Stimulated activated CD4-positive, alpha-beta T cell treated with anti-CD3 and anti-CD28 coated beads, TNF-alpha, amount 100 ng/mL, for 24 hours (primary cell): Measurements from ENCODE around the gene CRY2.

Experiments used
- DNase-seq, 3 experiments: peaks; one replicate each; pipeline ENCODE4 v3.0.0-alpha.2; 2020; ENCODE audit warnings: low read depth in 3 of 3

Gene CRY2

DNA sequence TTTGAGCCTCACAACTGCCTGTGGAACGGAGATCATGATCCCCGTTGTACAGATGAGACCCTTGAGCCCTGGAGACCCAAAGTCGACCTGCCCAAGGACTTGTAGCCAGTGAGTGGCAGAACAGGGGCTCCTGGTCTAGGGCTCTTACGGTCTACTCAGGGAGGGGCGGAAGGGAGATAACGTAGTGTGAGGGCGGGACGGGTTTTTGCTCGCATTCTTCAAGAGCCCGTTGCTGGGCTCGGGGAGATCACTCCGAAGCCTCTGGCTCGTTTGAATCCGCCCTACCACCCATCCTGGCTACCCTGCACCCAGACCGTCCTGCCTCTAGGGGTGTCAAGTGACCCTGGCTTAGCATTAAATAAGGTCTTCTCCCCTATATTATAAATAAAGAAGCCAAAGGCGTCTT, 639 bp downstream of the CRY2 start:
- peak in 2 of 3 experiments; percentile 3 to 25 for DNase-seq

DNA sequence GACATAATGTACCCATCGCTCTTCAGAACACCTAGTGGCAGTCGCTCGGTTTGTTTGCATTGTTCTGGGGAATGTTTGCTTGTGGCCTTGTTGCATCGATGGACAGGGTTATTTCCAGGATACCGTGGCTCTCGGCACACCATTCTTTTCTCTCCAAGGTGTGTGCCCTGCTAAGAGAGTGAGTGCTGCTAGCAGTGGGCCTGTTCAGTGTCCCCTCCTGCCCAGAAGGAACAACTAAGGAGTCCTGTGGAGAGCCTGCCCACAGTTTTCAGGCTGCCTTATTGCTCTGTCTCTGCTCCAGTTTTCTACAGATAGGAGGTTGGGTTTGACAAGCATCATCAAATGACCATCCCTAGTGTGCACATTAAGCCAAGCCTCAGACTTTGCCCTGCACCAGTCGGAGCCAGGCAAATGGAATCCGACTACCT, 1.4 kb downstream of the CRY2 start:
- DNase-seq = no peak

DNA sequence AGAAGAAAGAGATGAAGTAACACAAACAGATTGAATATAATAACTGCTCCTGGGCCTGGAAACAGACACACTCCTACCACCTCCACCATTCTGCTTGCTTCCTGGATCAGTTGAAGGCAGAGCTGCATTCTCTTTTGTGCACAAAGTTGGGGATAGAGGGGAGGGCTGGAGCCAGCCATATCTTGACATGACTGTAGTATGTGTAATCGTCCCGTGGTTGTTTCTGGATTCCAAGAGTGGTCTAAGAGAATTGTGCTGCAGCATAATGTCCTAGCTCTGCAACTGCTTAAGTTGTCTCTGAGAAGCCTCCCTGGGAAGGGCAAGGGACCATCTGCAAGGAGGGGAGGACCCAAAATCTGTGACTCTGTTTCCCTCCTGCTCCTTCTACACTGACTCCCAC, 3.2 kb downstream of the CRY2 start:
- DNase-seq = no peak

DNA sequence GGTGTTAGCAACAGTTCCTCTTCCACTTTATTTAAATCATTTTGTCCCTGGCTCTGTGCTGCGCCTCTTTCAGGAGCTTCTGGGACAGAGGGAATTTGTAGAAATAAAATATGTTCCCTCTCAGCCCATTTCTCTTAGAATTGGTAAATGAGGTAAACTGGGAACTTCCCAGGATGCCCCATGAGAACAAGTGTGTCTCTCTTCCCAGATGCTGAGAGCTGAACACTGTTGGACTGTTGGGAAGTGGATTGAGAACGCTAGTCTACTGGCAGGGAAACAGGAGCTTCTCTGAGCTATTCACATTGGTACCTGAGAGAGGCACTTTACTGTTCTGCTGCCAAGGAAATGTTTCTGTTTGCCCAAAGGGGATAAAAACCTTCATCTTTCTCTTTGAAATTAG, 4.0 kb downstream of the CRY2 start:
- DNase-seq = no peak

DNA sequence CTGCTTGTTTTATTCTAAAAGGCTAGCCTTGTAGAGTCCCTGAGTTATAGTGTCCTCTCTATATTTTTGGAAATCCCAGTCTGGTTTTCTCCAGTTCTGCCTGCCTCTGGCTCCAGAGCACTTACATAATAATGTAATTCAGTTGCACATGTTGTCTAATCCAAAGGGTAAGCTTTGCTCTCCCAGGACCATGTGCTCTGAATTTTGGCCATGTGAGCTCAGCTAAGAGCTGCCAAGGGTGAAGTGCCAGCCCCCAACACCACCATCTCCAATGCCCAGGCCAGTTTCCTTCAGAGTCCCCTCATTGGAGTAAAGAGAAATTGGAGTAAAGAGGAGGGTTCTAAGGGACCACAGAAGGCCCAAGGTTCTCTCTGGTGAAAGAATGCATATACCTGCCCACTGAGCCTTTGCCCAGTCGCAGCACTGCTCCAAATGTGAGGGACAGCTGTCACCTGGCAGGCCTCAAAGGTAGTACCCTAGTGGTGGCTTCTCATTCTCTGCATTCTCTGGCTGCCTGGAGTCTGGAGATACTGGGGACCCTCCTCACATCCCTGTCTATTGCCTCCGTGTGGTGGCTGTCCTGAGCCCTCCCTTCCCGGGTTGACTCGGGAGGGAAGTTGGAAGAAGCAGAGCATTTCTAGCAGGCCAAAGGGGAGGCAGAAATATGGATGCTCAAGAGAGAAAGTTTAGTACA, 4.9 kb downstream of the CRY2 start:
- DNase-seq = no peak

DNA sequence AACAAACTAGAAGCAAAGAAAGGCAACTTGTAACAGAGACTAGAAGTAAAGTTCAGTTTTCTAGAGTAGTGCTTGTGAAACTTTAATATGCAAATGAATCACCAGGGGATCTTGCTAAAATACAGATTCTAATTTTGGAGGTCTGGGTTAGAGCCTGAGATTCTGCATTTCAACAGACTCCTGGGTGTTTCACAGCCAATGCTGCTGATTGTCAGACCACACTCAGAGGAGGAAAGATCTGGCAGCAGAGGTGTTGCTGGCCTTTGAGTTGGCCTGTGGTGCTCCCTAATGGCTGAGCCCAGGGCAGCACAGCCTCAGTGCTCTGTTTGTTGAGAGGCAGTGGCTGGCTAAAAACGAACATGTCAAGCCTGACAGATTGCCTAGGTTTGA, 5.4 kb downstream of the CRY2 start:
- DNase-seq = no peak

DNA sequence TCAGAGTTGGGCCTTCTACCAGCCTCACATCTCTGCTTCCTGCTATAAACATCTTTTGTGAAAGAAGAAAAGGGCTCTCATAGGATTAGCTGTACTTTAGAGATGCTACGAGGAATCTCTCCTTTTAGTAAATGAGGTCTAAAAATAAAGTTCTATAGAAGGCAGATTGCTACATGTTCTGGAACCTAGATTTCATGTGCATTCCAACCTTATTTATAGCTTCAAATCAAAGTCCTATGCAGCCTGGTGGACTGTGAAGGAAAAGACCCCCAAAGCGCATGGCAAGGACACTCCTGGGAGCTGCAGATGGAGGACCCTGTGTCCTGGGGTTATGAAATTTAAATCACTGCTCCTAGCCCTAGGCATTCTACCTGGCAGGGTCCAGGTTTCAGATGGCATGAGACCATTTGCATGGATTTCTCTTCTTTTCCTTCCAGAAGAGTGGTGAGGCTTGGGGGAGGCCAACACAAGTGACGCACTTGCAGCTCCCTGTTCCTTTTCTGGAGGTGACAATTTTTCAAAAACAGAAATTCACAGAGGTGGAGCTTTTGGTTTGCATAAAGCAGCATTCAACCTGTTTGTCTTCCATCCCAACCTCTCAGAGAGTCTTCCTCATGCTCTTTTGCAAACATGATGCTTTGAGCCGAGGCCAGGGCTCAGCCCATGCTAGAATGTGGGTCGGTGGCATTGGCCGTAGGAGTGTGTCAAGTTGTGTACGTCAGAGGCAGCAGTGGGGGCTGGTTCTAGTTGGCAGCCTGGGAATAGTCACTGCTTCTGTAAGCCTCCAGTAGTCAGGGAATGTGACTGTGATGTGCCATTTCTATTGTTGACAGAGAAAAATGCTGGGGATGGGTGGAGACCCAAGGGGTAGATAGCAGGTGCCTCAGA, 6.3 kb downstream of the CRY2 start:
- no peak for DNase-seq

DNA sequence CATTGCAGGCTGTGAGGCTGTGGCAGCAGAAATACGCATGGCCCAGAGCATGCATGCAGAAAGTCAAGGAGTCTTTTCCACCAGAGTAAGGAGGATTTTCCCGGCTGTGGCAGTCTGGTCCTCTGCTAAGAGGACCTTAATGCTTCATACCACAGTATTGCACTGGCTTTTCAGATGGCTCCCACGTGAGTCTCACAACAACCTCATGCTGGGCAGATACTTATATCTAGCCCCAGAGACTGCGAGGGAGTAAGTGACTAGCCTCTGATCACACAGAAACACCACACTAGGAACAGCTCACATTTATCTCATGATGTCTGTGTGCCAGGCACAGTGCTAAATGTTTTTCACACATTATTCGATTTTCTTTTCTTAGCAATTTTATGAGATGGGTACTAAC, 8.0 kb downstream of the CRY2 start:
- no peak for DNase-seq

DNA sequence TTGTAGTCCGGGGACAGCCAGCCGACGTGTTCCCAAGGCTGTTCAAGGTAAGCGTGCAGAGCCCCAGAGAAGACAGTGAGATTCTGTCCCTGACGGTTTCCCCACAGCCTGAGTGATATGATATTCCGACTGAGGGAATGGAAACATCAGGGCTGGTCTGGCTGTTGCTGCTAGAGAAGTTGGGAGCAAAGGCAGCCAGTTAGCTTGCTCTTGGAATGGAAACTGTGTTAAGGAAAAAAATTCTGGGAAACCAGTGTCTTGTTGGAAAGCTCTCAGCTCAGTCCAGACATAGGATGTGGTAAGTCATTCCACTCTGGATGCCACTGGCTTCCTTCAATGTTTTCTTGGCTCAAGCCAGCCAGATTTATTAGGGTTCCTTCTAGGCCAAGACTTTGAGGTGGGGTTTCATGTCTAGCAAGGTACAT, 8.8 kb downstream of the CRY2 start:
- DNase-seq = no peak

DNA sequence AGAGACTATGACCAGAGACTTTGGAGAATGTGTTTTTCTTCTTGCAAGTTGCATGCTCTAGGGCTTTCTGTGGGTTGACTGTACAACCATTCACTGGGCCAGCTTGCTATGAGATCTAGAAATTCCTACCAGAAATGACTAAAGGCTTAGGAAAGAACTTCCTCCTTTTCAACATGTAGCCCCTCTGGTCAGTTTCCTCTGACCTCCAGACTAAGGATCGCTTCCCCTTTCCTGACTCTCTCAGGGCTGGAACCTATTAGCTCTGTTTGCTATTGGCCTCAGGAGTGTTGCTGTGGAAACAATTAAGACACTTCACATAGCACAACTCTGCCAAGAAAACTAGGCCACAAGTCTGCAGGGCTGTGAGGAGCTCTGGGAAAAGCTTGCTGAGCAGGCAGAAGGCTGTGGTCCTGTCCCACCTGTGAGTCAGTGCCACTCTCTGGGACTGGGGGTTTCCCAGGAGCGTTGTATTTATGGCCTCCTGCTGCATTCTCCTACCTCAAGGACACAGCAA, 10.7 kb downstream of the CRY2 start:
- no peak for DNase-seq

DNA sequence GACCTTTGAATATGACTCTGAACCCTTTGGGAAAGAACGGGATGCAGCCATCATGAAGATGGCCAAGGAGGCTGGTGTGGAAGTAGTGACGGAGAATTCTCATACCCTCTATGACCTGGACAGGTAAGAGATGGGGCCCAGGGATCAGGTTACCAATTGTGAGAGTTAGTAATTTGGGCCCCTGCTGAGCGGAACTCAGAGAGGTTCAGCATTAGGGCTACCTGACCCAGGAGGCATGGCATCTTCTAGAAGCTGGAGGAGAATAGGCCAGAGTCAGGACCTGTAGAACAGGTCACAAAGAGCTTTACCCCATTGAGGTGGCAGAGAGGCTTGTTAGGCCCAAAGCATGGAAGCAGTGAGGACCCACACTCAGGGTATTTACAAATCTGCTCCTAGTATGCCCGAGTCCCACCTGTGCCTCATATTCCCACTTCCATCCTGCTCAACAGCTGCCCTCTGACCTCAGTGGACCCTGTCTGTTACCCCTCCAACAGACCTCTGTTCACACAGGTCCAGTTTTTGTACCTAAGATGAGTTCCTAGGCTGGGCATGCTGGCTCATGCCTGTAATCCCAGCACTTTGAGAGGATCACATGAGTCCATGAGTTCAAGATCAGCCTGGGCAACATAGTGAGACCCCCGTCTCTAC, 11.6 kb downstream of the CRY2 start:
- DNase-seq = no peak

DNA sequence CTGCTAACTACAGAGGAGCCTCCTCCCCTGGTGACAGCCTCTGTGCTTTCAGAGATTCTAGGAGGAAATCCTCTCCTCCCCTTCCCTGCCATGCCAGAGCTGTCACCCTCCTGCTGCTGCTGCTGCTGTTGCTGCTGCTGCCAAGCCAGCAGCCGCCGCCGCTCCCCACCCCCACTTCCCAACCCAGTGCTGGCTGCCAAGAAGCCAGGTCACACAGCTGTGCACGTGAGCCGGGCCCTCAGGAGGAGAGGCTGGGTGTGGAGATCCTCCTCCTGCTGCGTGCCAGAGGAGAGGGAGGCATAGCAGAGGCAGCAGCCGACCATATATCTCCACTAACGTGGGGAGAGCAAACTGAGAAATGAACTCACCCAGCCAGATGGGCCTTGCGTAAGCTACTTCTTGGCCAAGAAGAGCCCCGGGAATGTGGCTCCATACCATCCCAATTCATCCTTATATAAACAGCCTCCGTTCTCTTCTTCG, 12.4 kb downstream of the CRY2 start:
- no peak for DNase-seq

DNA sequence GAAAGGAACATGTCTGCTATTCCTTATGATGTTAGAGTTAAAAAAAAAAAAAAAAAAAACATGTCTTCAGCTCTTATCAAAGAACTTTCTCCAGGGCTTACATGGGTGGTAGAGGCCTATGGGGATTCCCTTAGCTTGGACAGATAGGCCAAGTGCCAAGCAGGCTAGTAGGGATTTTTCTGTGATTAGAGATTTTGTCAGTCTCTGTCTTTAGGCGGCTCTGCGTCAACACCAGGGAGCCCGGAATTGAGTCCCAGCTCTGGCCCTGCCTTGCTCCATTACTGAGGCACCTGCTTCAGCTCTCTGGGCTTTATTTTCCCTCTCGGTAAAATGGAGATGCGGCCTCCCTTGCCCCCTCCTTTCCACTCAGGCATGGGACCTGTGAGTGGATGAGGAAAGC, 13.1 kb downstream of the CRY2 start:
- DNase-seq = no peak

DNA sequence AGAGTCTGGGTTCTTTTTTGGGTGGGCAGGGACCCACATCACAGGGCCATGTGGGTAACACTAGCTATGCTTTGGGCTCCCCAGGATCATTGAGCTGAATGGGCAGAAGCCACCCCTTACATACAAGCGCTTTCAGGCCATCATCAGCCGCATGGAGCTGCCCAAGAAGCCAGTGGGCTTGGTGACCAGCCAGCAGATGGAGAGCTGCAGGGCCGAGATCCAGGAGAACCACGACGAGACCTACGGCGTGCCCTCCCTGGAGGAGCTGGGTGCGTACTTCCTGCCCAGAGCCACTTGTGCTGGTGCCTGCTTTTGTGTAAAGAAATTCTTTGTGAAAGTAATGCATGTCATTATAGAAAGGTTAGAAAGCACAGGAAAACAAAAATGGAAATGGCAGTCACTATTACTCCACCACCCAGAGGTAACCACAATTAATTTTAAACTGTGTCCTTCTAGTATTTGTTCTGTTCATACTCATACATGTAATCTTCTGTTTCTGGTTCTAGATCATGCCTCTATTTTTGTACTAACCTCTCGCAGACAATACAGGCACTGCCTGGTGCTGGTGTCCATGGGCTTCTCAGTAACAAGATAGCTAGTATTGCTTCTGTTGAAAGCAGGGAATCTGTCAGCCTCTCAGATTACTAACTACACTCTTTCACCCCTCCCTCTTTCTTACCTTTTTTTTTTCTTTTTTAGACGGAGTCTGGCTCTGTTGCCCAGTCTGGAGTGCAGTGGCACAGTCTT, 13.7 kb downstream of the CRY2 start:
- DNase-seq = no peak

DNA sequence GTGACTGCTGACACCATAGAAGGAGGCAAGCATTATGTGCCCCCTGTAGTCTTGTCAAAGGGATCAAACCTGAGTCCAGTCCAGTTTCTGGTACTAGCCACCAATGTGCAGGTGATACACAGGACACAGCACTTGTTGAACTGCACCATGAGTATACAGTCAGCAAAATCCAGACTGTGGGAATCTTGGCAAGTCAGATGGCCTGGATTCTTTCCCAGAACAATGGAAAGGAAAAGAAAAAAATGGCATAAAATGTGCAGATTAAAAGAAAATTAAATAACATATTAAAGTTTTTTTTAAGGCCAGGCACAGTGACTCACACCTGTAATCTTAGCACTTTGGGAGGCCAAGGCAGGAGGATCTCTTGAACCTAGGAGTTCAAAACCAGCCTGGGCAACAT, 16.8 kb downstream of the CRY2 start:
- DNase-seq = no peak

DNA sequence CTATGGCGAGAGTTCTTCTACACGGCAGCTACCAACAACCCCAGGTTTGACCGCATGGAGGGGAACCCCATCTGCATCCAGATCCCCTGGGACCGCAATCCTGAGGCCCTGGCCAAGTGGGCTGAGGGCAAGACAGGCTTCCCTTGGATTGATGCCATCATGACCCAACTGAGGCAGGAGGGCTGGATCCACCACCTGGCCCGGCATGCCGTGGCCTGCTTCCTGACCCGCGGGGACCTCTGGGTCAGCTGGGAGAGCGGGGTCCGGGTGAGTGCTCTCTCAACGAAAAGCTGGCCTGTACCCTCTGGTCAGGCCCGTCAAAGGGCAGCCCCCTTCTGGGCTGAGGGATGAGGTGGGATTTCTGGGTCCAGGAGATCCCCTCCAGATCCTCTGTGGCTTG, 22.3 kb downstream of the CRY2 start:
- no peak for DNase-seq

DNA sequence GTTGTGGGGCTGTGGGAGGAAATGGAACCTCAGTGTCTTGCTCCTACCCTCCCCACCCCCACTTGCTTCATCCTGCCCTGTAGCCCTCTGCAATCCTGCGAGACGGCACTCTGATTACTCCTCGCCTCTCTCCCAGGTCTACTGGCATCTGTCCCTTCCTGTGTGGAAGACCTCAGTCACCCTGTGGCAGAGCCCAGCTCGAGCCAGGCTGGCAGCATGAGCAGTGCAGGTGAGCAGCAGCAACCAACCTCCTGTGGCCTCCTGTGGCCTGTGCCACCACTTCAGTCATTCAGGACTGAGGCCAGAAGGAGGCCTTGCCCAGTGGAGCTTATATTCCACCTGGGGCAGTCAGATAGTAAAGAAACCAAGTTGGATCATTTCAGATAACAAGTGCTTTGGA, 23.4 kb downstream of the CRY2 start:
- DNase-seq = no peak

DNA sequence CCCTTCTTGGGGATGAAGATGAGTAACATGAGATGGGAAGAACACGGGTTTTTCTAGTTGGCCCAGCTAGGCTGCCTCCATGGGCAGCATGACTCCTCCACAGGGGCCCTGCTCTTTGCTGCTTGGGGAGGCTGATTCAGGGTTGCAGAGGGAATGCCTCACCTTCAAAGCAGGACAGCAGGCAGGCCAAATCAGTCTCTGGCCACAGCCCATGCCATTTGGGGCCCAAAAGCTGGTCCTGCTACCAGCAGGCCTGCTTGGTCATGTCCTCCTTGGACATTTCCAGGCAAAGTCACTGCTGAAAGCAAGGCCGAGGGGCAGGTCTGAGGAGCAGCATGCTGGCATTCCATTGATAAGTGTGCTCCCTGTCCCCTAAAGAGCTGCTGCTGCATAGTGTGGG, 24.4 kb downstream of the CRY2 start:
- no peak for DNase-seq

DNA sequence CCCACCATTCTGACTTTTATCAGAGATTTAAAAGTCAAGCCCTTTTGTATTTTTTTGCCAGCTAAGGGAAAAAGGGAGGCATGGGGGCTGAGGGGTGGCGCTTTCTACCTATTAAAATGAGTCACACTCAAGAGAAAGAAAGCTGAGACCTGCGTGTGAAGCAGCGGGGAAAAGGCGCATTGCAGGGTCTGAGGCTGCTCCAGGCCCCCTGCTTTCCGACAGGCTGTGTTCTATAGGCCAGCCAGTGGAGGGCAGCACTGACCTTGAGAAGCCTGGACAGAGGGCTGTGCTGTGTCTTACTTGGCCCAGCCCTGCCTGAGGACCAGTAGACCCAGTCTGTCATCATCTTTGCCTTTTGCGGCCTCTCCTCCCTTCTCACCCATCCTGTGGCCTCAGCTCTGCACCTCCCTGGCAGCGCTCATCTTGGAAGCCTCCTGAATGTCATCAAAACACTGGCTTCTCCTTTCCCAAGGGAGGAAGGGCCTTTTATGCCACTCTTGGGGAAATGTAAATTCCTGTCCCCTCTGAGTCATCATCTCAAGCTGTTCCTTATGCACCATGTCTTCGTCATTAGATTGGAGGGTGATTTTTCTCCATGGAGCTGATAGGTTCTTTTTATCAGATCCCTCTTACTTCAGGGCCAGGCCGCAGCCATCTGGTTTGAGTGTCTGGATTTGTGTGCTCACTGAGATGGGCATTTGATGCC, 25.5 kb downstream of the CRY2 start:
- no peak for DNase-seq

DNA sequence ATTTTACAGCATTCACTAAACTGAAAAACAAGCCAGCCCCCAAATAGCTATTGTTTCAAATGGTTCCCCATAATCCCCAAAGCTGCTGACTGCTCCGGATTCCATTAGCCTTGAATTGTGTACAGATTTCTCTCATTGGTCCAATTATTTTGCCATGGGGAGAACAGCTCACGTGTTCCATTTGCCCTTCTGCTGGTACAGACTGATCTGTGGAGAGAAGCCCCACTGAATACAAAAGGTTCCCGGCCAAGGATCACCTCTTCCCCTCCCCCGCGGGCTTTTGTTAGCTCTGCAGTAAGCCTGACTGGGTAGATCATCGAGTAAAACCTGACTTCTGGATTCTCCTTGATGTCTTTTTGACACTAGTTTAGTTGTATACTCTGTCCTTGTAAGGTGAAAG, 29.1 kb downstream of the CRY2 start:
- no peak for DNase-seq

DNA sequence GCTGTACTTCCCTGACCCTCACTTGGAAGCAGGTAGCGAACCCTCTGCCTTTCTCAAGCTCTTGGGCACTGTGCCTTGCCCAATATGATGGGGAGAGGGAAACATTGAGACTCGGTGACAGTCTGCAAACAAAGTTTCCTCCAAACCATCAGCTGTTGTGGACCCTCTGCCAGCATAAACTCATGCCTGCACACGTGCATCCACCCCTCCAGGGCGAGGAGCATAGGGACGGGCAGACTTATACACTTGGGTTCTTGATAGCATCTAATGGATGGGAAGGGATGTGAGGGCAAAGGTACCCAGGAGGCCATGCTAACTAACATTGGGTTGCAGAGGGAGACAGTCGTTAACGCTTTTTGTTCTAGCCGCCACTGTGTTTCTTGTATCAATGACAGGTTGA, 29.9 kb downstream of the CRY2 start:
- no peak for DNase-seq
